Smooth muscle cell of the coronary artery (primary cell): ENCODE data around the gene HDGFL3. TPM values are rescaled to one million over a fixed set of nuclear protein-coding genes. Genes with fewer than 3 reads are reported as not detected.

Experiments used
- total RNA-seq: library from RNA; depleted of rRNA; stranded (reverse); fragments of >200 nt; gene quantifications from 2 replicates; pipeline ENCODE4 v1.2.3, GENCODE V29; 2014; ENCODE audit warnings: low replicate concordance

The HDGFL3 gene
- total RNA-seq = 6.1 and 50.1 TPM in 2 replicates

DNA sequence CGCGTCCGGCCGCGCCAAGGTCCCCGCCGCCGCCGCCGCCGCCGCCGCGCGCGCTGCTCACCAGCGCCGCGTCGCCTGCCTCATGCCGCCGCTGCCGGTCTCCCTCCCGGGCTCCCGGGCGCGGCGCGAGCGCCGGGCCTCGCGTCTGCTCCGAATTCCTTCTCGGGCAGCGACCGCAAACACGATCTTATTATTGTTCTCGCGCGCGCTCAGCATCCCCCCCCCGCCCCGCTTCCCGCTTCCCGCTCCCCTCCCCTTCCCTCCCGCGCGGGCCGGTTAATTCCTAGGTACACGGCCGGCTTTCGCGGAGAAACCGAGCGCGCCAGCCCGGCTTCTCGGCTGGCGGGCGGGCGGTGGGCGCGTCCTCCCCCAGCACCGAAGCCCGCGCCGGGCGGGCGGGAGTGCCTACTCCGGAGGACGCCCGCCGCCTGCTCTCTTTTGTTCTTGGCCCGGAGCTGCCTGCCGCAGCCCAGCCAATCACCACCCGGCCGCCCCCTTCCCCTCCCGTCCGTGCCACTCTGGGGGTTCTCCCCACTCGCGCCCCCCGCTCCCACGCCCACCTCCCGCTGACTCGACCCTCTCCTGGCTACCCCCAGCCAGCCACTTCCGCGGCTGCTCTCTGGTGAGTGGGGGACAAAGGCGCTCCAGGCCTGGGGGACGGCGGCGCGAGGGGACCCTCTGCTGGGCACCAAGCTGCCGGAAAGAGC, at the start of gene HDGFL3:
TSS of gene HDGFL3 (minus strand) at position 164 of the 707 bp plus-strand sequence. CDS start 409 bp downstream, outside the sequence.

GRCh38 chr15:83106994-83107840, 100.4 kb downstream of the HDGFL3 start, which contains the start of gene TM6SF1:
Gene TM6SF1 (plus strand): TSS chr15:83107645. CDS start chr15:83107681, 36 bp downstream.

Other genes starting within 250 kb of the HDGFL3 start
- gene RAMAC, start 221.6 kb downstream of the HDGFL3 start, total RNA-seq = 24.6 and 33.1 TPM in 2 replicates
- 9.9 and 15.3 TPM in 2 replicates for gene C15orf40, start 196.2 kb downstream of the HDGFL3 start, total RNA-seq
- gene BTBD1, start 140.6 kb downstream of the HDGFL3 start, total RNA-seq = 42.9 and 72.3 TPM in 2 replicates
- 3.3 TPM in 1 of 2 replicates, not detected in the other for gene TM6SF1, start 100.2 kb downstream of the HDGFL3 start, total RNA-seq
- gene BNC1, start 76.8 kb upstream of the HDGFL3 start, total RNA-seq = 0.30 and 0.47 TPM in 2 replicates
- gene SH3GL3, start 239.5 kb upstream of the HDGFL3 start, total RNA-seq = not detected in 2 replicates